Upper lobe of left lung (tissue), 4 donors: ENCODE data around the gene DRC3.

ENCODE experiments used
- EP300 ChIP-seq, 4 donors: sonication (generic); formaldehyde crosslinking; IDR thresholded peaks; one replicate each; pipeline ENCODE4 v1.5.1; 2017; ENCODE audit warnings: antibody characterized with exemption in 4 of 4, control low read depth in 2 of 4
- POLR2A ChIP-seq, 4 donors: fragments of 450-650 bp; IDR thresholded peaks; one replicate each; pipeline ENCODE4 v1.5.1; 2016 to 2017; ENCODE audit warnings: antibody characterized with exemption in 4 of 4, mild to moderate bottlenecking in 2 of 4
- POLR2AphosphoS5 ChIP-seq, 2 donors: sonication (generic); formaldehyde crosslinking; IDR thresholded peaks; one replicate each; pipeline ENCODE4 v1.5.1; 2017; ENCODE audit warnings: antibody characterized with exemption in 2 of 2
- TF ChIP-seq, protein P1 (sequence below), 6 experiments: fragments of 450-650 bp in 4 of 6; fragments of 200-600 bp in 2 of 6; sonication (generic) in 2 of 6; IDR thresholded peaks; one replicate each; pipeline ENCODE4 v1.5.1; 2016 to 2019; ENCODE audit warnings: antibody characterized with exemption in 6 of 6

- TF ChIP-seq, protein P1, sequence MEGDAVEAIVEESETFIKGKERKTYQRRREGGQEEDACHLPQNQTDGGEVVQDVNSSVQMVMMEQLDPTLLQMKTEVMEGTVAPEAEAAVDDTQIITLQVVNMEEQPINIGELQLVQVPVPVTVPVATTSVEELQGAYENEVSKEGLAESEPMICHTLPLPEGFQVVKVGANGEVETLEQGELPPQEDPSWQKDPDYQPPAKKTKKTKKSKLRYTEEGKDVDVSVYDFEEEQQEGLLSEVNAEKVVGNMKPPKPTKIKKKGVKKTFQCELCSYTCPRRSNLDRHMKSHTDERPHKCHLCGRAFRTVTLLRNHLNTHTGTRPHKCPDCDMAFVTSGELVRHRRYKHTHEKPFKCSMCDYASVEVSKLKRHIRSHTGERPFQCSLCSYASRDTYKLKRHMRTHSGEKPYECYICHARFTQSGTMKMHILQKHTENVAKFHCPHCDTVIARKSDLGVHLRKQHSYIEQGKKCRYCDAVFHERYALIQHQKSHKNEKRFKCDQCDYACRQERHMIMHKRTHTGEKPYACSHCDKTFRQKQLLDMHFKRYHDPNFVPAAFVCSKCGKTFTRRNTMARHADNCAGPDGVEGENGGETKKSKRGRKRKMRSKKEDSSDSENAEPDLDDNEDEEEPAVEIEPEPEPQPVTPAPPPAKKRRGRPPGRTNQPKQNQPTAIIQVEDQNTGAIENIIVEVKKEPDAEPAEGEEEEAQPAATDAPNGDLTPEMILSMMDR (IDR thresholded peaks at IDR 0.05): no peak
- no peak for TF ChIP-seq EP300 (IDR thresholded peaks at IDR 0.05)
- TF ChIP-seq POLR2A (IDR thresholded peaks at IDR 0.05): no peak
- no peak for TF ChIP-seq POLR2AphosphoS5 (IDR thresholded peaks at IDR 0.05)
Observed at GRCh38 chr17:18016426-18016825, 43.8 kb downstream of the DRC3 start.
